HG02885 (cell line): ENCODE data around the gene BRSK2.

Experiments
- ATAC-seq: cut with Tn5 transposase; IDR thresholded peaks from one replicate; pipeline ENCODE4 v1.9.1; 2021; ENCODE audit warnings: mild to moderate bottlenecking; ENCODE audit not compliant: unreplicated experiment, poor library complexity

The BRSK2 gene

DNA sequence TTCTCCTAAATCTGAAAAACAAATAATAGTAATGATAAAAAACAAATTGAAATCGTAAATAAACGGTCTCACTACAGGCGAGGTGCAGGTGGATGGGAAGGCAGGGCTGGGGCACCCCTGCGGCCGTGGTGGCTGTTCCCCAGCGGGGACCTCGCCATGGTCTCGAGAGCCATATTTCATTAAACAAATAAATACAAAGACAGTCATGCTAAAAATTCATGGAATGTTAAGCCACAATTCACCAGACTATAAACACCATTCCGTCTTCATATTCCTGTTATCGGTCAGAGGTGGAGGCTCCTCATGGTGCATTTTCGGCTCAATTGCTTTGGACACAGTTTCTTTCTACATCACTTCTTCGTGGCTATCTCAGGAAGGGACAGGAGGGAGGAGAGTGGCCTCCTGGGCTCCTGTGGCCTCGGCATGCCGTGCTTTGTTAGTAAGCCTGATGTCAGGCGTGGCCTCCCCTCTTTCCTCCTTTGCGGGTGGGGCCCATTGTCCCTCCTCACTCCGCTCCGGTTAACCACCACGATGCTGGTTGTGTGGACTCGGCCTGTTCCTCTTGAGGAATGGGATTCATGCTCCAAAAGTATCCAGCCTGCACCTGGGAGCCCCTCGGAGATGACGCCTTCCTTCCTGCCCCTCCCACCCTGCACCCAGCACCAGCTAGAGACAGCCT, 16.1 kb upstream of the BRSK2 start:
- no peak for ATAC-seq

DNA sequence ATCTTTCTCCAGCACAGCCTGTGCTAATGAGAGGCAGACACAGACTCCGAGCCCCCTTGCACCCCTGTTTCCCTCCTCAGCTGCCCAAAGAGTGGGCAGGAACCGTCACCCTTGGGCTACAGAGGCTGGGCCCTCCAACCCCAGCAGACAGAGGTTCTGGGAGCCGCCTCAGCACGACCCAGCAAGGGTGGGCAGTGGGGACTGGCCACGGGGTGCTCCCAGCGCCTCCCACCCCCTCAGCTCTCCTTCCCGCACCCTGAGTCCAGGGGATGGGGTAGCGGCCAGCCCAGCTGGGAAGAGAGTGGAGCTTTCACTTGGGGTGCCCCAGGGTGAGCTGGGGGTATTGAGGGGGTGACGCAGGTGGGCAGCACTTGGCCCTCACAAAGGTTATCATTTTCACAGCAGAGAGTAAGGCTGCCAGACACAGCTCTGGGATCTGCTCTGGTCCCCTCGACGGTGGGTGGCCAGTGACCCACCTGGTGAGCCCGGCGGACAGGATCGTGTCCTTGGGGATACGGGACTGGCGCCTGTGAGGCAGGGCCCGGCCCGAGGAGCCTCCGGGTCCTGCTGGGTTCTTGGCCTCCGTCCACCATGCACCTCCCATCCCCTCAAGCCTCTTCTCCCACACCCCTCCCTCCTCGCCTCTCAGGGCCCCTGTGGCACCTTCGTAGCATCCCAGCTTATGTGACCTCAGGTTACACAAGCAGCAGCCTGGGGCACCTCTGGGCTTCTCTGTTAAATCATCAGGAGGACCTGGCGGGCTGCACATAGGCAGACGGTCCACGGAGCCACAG, 14.4 kb upstream of the BRSK2 start:
- ATAC-seq: no peak

DNA sequence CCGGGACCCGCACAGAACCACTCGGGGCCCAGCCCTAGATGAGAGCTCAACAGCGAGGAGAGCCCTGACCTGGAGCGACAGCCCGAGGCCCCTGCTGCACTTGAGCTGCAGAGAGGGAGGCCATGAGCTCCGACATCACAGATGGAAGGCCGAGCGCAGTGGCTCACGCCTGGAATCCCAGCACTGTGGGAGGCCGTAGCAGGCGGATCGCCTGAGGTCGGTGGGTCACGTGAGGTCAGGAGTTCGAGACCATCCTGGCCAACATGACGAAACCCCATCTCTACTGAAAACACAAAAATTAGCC, 13.8 kb upstream of the BRSK2 start:
- ATAC-seq: no peak

DNA sequence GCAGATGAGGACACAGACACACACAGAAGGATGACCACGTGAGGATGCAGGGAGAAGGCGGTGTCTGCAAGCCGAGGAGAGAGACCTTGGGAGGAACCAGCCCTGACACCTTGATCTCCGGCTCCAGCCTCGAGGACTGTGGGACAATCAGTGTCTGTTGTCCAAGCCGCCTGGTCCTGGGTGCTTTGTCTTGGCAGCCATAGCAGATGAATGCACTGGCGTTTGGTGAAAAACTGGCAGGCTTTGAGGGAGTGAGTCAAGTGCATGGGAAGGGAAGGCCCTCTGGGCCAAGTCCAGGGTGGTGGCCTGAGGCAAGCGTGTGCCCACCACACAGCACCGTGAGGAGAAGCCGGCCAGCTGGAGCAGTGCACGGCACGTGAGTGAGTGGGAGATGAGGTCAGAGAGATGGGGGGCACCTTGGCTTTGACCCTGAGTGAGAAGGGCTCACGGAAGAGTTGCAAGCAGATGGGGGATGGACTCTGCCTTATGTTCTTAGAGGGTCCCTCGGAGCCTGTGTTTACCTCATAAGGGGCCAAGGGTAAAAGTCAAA, 12.4 kb upstream of the BRSK2 start:
- no peak for ATAC-seq

DNA sequence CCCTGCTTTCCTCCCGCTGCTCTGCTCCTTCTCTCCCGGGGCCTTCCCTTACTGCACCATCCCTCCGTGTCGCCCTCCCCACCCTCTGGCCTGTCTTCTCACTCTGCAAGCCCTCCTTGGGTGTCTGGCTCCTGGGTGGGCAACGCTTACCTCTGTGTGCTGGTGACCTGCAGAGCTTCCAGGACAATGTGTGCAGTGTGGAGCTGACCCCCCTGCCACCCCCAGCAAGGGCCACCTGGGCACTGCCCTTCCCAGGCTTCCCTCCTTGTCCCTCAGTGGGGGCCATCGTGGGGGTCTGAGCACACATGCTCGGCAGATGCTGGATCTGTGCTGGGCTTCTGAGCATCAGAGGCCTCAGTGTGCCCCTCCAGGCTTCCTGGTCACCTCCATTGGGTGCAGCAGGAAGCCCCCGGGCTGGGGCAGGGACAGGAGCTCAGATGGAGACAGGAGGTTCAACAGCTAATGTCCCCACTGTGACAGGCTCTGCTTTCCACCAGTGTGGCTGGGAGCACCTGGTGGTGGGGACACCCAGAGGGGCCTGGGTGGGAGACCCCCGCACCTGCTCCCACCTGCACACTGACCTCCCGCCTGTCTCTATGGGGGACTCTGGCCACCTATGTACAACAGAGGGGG, 7.8 kb upstream of the BRSK2 start:
- no peak for ATAC-seq

DNA sequence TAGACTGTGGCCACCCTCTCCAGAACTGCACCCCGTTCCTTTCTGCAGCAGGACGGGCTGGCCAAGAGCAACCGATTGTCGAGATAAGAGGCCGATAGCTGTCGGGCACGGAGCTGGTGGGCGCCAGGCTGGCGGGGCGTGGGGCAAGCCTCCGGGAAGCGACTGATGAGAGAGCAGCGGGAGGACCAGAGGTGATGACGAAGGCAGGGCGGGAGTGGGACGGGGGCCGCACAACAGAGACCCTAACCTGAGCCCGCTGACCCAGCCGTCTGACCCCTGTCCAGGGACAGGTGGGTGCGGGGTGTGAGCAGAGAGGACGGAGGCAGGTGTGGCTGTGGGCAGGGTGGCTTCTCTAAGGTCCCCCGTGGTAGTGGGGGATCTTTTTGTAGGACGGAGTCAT, 7.3 kb upstream of the BRSK2 start:
- ATAC-seq: no peak

DNA sequence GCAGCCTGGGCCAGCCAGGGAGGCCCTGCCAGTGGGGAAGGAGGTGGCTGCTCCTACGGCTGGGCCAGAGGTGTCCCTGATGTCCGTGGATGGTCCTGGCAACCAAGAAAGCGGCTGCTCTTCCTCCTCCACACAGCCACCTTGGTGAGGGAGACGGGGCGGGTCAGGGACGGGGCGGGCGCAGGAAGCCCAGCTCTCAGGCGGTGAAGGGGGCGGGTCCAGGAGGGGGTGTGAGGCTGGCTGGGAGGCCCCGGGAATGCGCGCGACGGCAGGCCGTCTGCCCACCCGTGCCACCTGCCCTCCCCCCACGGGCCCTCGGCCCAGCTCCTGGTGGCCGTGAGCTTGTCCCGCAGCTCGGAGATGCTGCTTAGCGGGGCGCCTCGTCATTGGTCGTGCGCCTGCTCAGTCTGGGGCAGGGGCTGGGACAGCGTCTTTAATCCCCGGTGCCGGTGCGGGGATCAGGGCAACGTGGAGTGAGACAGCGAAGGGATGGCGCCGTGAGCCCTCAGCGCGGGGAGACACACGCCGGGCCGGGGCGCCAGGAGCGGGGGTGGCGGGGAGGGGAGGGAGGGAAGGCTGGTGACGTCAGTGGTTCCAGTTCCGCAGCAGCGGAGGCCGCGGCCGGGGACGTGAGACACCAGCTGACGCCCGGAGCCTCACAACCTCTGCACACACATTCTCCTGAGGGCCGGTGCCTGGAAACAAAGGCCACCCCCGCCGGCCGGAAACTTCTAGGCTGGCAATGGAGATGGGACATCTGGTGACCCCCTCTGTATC, 6.7 kb upstream of the BRSK2 start:
- ATAC-seq: peak; percentile 82

DNA sequence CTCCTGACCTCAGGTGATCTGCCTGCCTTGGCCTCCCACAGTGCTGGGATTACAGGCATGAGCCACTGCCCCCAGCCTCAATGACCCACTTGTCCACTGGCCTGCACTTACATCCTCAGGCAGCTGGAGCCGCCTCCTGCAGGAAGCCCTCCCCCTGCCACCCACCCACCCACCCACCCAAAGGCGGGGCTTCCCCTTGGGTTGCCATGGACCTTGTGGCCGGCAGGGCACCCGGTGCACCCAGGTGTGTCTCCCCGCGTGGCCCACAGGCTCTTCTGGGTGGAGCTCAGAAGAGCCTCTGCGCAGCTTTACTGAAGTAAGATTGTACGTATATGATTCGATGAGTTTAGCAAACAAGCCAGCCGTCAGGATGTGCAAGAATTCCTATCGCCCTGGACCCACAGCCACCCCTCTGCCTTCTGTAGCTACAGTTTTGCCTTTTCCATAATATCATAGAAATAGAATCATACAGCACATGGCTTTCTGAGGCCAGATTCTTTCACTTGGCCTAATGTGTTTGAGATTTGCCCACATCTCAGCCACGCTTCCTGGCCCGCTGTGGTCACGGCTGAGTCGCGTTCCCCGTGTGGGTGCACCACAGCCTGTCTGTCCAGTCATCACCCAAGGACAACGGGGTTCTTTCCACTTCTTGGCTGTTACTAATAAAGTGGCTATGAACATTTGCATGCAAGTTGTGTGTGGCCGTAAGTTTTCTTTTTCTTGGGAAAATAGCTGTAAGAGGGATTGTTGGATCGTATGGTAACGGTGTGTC, 5.3 kb upstream of the BRSK2 start:
- ATAC-seq: no peak

DNA sequence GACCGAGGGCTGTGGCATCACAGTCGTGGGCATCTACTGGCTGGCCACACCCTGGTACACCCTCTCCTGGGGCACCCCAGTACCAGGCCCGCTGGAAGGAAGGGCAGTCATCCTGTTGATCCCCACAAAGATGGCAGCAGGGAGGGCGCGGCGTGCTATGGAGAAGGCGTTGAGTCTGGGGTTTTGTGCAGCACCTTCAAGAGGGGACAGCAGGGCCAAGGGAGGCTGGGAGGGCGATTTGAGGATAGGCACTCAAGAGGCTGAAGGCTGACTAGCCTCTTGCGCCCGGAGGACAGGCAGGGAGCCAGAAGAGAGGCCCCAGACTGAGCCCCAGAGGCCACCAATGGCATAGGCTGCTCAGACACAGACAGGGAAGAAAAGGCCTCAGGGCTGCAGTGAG, 2.2 kb upstream of the BRSK2 start:
- ATAC-seq: no peak

DNA sequence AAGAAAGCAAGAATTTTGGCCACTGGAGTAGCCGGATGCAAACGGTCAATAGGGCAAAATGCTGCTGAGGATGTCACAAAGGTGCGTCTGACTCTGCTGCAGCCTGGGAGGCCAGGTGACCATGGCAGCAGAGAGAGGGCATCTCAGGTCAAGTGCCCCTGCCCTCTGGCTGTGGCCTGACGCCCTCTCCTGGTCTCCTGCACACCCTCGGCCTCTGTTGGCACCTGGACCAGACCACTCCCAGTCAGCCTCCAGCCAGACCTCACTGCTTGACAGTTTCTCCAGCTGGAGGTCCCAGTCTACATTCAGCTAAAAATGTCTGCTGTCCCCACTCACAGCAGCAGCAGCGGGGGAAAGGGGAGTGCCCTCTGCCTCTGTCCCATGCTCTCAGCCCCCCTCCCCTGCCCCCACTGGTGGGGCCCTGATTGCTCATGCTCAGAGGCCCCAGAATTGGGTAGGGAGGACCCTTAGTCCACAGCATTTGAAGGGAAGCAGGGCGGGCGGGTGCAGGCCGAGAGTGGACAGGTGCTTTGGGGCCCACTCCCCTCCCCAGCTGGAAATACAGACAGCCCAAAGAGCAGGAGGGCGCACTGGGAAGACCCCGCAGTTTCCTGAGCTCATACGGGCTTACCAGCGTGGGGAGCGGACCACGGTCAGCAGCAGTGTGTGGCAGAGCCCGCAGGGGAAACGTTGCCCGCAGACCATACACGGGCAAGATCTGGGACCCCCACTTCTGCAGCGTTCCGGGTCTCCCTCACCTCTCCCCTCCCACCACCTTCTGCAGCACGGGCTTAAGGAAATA, 1.6 kb upstream of the BRSK2 start:
- no peak for ATAC-seq

DNA sequence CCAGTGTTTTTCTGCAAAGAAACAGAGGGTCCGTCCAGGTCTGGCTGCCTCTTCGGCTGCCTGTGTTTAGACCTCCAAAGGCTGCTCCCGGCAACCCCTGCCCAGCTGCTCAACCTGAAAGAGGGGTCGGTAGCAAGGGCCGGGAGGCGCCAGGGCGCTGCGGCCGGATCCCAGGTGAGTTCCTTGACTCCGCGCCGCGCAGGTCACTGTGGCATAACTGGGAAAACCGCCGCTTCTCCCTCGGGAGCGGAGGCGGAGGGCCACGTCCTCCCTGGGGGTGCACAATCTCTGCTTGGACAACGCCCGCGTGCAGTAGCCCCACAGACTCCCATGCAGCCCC, 1.0 kb upstream of the BRSK2 start:
- no peak for ATAC-seq

DNA sequence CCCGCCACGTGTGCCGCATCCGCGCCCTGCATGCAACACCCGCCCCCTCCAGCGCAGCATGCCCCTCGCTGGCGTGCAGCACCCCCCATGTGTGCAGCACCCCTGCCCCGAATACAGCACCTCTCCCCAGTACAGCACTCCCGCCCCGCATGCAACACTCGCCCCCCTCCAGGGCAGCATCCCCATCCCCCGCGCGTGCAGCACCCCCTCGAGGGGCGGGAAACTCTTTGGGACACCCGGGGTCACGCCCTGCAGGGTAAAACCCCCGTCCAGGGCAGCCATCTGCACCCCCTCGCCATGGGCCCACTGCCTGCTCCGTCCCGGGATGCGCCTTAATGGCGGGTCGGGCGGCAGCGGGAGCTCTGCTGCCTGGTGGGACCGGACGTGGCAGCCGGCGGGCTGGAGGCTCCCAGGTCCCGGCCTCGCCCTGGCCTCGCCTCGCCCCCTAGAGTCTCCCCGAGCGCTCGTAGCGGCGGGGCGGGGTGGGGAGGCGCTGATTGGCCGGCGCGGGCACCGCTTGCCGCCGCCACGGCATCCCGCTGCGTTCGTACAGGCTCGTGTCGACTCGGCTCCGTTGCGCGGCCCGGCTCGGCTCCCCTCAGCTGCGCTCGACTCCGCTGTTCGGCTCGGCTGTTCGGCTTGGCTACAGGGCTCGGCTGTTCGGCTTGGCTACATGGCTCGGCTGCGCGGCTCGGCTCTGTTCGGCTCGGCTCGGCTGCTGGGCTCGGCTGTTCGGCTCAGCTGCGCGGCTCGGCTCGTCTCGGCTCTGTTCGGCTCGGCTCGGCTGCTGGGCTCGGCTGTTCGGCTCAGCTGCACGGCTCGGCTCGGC, 417 bp upstream of the BRSK2 start:
- ATAC-seq: peak; percentile 92

DNA sequence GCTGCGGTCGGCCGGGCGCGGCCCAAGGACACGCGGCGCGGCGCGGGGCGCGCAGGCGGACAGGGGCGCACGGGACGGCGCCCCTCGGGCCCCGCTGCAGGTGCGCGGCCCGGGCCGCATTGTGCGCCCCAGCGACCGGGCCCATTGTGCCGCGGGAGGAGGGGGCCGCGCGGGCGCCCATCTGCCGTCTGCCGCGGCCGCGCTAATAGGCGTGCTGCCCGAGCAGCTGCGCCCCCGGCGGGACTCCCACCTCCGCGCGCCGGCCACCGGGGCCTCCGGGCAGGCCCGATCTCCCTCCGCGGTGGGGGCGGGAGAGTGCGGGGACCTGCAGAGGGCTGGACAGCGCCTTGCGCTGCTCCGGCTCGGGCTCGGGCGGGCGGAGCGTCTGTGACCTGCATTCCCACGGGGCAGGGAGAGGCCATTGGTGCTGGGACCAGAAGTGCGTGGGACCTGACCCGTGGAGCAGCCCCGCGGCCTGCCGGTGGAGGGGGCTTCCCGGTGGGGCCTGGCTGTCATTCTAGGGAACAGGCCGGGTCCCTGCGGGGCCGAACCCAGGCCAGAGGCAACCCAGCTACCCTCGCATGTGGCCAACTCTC, 933 bp downstream of the BRSK2 start:
- no peak for ATAC-seq

DNA sequence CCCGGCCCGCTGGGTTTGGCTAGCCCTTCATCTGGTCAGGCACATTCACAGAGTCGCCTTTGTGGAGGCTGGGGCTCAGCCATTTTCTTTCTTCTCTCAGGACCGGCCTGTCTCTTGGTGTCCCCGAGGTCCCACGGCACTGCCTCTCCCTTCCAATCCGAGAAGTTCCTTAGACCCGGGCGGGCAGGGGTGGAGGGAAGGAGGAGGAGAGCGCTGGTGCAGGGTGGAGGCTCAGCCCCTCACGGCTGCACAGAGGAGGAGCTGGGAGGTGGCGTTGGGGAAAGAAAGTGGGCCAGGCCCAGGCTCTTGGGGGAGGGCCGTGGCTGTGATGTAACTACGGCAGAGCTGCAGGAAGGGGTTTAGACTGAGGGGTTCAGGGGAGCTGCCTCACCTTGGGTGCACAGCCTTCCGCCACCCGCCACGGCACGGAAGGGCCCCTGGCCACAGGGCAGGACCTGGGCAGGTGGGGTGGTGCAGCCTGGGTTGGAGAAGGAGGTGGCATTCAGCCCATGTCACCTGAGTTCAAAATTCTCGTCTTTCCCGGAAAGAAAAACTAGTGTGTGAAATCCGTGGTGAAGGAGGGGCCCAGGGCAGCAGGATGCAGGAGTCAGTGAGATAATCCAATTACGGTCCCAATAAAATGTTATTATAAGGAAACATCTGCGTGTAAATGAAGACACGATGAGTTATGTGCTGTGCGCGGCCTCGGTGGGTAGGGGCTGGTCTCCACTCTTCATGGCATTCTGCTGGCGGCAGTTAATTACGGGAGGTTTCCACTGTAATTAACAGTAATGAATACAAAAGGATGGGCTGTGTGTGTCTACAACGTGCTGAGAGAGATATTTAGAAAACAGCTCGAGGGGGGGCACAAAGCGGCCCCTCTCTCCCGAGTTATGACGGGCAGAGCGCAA, 1.7 kb downstream of the BRSK2 start:
- ATAC-seq: no peak

DNA sequence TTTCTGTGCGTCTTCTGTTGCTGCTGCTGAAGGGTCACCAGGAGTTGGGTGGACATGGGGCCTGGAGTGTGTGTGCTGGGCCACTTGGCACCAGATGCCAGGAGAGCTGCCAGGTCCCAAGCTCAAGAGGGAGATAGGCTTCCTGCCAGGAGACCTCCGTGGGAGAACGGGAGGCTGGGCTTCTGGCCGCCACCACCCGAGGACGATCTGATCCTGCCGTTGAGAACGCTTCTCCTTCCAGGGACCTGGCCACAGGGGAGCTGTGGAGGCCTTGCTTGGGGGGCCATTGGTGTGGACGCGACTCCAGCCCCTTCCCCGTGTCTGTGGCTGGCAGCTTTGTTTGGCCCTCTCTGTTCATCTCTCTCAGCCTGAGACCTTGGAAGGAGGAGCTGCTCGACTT, 2.4 kb downstream of the BRSK2 start:
- ATAC-seq: no peak

DNA sequence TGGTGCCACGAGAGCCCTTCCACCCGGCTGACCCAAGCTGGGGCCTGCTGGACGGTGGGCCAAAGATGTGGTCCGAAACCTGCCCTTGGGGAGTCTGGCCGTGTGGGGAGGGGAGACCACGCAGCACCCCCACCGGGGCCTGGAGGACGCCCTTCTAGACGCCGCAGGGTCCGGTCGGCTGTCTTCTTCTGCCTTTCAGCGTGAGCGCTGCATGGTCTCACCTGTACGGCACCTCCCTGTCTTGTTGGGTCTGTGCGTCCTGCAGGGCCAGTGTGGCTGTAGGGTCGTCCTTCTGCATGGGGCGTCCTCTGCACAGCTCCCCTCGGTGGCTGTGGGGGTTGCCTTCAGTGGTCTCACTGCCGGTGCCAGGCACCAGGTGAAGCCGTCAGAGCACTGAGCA, 2.8 kb downstream of the BRSK2 start:
- no peak for ATAC-seq

DNA sequence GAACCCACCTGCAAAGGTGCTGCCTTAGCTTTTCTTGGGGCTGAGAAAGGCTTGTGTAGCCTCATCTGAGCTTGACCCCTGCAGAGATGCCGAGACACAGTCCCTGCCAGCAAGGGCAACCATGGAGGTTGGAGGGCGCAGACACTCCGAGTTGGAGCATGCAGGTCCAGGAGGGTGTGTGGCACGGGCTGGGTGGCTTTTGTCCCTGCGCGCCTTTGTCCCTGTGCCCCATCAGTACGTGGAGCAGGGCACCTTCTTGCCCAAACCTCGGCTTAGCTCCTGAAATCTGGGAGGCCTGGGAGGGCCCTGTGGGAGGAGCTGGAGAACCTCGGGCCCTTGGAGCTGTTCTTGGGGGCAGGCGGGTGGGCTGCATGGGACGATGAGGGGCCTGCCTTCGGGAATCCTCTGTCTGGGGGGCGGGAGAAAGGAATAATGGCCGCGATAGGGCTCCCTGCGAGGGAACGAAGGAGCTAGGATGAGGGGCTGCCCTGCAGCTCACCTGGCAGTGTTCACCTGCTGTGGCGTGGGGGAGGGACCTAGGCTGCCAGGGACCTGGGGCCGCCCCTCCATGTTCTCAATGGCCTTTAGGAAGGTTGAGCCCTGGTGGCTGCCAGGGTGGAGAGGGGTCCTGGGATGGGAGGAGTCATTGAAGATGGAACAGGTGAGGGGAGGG, 3.4 kb downstream of the BRSK2 start:
- ATAC-seq: no peak
